Activated CD8-positive, alpha-beta memory T cell treated with anti-CD3 and anti-CD28 coated beads for 4 hours (primary cell): Measurements from ENCODE around the gene STAMBPL1.
"Not testable (repeated sequence)": the region's sequence is repeated elsewhere in the genome, so short reads cannot be mapped to it uniquely, and the experiment has no call there.

Source experiments
- DNase-seq, 2 donors: peaks; one replicate each; pipeline ENCODE4 v3.0.0-alpha.2; 2020; ENCODE audit warnings: low read depth in 2 of 2

Gene STAMBPL1

GRCh38 chr10:88920986-88921593 lies 41.0 kb downstream of the STAMBPL1 start:
- no peak for DNase-seq

DNA sequence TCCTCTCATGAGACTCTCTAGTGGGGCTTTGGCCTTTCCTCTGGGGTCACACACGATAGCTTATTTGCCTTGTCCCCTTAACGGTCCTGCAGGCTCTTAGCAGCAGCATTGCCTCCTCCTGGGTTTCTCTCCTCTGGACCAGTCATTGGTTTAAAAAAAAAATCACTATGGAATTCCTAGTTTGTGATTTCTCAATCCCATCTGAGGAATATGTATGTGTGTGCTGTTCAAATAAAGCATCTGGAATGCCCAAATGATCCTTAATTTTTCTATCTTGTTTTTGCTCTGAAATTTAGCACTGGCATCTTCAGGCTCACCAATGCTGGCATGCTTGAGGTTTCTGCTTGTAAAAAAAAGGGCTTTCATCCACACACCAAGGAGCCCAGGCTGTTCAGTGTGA lies 42.0 kb downstream of the STAMBPL1 start:
- DNase-seq, result no peak

GRCh38 chr10:88923520-88923919 lies 43.5 kb downstream of the STAMBPL1 start:
- no peak for DNase-seq

GRCh38 chr10:88926566-88927415 lies 46.7 kb downstream of the STAMBPL1 start:
- no peak for DNase-seq

DNA sequence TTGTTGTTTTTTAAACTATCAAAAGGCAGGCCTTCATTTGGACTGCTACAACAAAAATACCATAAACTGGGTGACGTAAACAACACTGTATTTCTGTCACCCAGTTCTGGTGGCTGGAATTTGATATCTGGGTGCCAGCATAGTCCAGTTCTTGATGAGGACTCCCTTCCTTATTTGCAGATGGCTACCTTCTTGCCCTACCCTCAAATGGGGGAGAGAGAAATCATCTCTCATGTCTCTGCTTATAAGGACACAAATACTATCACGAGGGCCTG lies 47.3 kb downstream of the STAMBPL1 start:
- no peak for DNase-seq

DNA sequence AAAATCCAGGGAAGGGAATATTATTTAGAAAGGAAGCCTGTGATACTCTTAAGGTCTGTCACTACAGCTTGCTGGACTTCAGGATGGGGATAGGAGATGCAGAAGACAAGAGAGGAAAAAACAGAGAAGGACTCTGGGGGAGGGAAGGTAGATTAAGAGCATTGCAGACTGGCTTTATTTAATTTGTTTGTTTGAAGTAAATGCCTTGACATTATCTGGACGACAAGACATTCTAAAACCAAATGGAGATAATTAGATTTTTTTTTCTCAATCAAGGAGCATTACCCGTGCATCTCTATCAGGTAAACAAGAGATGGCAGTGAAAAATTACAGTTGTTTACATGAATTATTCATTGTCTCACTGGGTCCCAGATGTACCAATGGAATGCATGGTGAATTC lies 48.2 kb downstream of the STAMBPL1 start:
- DNase-seq, result no peak

- no peak for DNase-seq
Measured at GRCh38 chr10:88931548-88931947, 51.5 kb downstream of the STAMBPL1 start.

GRCh38 chr10:88932029-88932428 lies 52.0 kb downstream of the STAMBPL1 start:
- DNase-seq, result not testable (repeated sequence)

- DNase-seq, result peak in 1 of 2 donors; percentile 19
Measured at GRCh38 chr10:88932539-88933256, 52.7 kb downstream of the STAMBPL1 start.

- DNase-seq, result no peak
Measured at GRCh38 chr10:88933564-88933963, 53.5 kb downstream of the STAMBPL1 start.

DNA sequence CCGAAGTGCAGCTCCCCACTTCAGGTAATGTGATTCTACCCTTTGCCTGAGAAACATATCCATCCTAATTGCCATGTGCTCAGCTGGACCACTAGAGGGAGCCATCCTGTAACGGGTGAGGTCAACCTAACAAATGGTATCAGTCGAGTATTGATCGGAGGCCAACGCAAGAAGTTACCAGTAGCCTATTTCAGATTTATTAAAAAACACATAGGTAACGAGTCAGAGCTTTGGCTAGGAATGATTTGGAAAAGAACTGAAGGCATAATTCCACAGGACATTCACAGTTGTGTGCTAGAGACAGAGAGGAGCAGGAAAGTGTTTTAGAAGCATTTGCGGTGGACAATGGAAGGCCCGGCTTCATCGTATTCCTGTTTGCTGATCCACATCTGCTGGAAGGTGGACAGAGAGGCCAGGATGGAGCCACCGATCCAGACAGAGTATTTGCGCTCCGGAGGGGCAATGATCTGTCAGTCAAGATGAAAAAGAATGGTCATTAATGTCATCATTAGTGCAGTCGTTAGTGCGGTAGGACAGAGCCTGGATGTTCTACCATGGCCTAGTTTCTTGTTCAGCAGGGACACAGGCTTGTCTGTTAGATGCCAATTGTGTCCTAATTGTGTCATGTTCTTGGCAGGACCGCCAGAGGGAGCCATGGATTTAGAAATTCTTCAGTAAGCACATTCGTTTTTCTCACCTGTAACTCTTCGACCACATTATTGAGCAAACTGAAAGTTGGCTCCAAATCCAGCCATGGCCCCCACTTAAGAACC lies 55.0 kb downstream of the STAMBPL1 start:
- peak; percentile 40 to 55 for DNase-seq

- DNase-seq, result no peak
Measured at GRCh38 chr10:88936656-88937055, 56.6 kb downstream of the STAMBPL1 start.

DNA sequence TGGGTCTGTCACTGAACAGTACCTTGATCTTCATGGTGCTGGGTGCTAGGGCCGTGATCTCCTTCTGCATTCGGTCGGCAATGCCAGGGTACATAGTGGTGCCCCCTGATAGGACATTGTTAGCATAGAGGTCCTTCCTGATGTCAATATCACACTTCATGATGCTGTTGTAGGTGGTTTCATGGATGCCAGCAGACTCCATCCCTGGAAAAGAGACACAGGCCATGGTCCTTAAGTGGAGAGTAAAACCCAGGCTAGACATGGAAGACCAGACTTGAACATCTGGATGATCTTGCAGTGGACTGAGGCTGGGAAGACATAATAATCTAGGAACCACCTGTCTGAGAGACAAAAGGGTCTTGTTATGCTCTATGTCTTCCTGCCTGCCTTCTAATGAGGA lies 58.0 kb downstream of the STAMBPL1 start:
- no peak for DNase-seq

- DNase-seq, result no peak
Measured at GRCh38 chr10:88938938-88939337, 58.9 kb downstream of the STAMBPL1 start.

DNA sequence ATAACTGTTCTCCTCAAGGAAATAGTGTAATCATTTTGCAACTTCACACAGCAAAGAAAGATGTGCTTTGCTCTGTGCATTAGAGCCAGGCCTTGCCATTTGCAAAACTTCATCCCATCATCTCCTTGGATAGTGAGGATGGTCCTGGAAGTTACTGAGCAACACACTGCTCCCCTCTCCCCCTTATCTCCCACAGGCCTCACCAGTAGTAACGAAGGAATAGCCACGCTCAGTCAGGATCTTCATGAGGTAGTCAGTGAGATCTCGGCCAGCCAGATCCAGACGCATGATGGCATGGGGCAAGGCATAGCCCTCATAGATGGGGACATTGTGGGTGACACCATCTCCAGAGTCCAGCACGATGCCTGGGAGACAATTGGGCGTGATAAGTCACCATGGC lies 61.0 kb downstream of the STAMBPL1 start:
- DNase-seq, result no peak

- DNase-seq, result no peak
Measured at GRCh38 chr10:88943778-88944177, 63.7 kb downstream of the STAMBPL1 start.

GRCh38 chr10:88944813-88945212 lies 64.8 kb downstream of the STAMBPL1 start:
- DNase-seq, result no peak

GRCh38 chr10:88946200-88946599 lies 66.2 kb downstream of the STAMBPL1 start:
- DNase-seq, result no peak

- DNase-seq, result no peak
Measured at GRCh38 chr10:88946965-88947590, 67.0 kb downstream of the STAMBPL1 start.

DNA sequence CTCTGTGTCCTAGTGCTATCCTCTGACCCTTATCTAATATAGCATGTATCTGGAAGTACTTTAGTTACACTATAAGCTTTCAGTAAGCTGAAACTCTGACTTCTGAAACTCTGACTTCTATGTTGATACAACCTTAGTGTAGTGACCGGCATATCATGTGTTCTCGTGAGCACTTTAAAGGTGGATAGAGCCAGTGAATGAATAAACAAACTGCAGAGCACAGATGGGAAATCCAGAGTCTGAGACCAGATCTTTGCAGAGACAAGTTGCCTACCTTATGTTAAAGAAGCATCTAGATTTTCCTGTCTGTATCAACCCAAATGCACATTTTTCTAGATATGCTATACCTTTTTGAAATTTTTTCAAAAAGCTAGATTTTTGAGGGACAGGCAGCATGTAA lies 69.0 kb downstream of the STAMBPL1 start:
- no peak for DNase-seq

DNA sequence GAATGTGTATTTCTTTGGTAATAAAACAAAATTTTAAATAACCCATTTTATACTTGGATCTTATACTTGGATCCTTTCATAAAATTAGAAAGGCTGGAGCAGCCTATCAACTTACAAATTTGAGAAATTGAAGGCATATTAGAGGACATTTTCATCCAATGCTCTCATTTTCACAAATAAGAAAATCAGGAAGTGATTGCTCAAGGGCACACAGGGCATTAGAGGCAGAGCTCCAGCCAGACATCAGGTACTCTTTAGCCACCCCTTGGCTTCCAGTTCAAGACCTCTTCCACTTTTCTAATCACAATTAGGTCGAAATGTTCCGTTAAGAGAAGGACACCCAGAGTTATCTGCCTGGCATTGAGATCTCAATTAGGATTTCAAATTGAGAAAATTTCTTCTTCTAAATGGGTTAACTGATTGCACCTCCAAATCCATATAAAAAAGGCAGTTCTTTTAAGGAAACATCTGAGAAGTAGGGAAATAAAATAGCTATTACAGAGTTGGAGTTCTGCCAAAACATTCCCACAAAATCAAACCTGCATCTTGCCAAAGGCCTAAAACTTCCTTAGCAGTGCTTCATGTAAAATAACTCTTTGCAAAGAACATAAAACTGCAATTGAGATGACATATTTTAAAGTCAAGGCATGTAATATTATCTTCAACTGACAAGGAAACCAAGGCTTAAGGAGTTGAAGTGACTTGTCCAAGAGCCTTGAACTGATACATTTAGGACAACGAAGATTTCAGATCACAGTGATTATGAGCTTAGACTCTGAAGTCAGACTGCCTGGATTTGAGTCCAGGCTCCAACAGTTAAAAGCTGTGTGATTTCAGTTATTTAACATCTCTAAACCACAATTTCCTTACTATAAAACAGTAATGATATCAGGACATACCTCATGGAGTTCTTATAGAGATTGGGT lies 70.1 kb downstream of the STAMBPL1 start:
- no peak for DNase-seq
